Liver (tissue), 9 donors: ENCODE data around the gene SEZ6L2. TPM values are rescaled to one million over a fixed set of nuclear protein-coding genes. Genes with fewer than 3 reads are reported as not detected.

ENCODE experiments used
- DNase-seq: peaks from one replicate; pipeline ENCODE4 v3.0.0-alpha.2; 2017; ENCODE audit warnings: low spot score
- H3K27ac ChIP-seq, 2 donors: one replicate each; pipeline ENCODE4 v1.7.0; 2013; ENCODE audit warnings: inconsistent platforms in 2 of 2, low read length in 2 of 2, control low read depth in 1 of 2, low read depth in 1 of 2, mild to moderate bottlenecking in 1 of 2
- H3K27me3 ChIP-seq, 4 donors: one replicate each; pipeline versions ENCODE4 v1.6.1 to v1.7.0; 2013; ENCODE audit warnings: low read length in 3 of 4, inconsistent platforms in 1 of 4, mild to moderate bottlenecking in 1 of 4, moderate library complexity in 1 of 4; ENCODE audit not compliant: control insufficient read depth in 4 of 4, insufficient read depth in 4 of 4
- H3K36me3 ChIP-seq, 4 donors: one replicate each; pipeline versions ENCODE4 v1.6.1 to v1.7.0; 2013; ENCODE audit warnings: low read length in 3 of 4, mild to moderate bottlenecking in 3 of 4, low read depth in 1 of 4, moderate library complexity in 1 of 4; ENCODE audit not compliant: control insufficient read depth in 4 of 4, insufficient read depth in 3 of 4
- H3K4me1 ChIP-seq, 4 donors: one replicate each; pipeline versions ENCODE4 v1.6.1 to v1.7.0; 2013; ENCODE audit warnings: low read length in 3 of 4, mild to moderate bottlenecking in 3 of 4, moderate library complexity in 1 of 4; ENCODE audit not compliant: control insufficient read depth in 4 of 4, insufficient read depth in 4 of 4
- H3K4me3 ChIP-seq, 3 donors: one replicate each; pipeline versions ENCODE4 v1.6.1 to v1.7.0; 2013; ENCODE audit warnings: low read length in 3 of 3, control low read depth in 1 of 3, low read depth in 1 of 3, mild to moderate bottlenecking in 1 of 3
- H3K9ac ChIP-seq, 2 donors: one replicate each; pipeline ENCODE4 v1.7.0; 2013; ENCODE audit warnings: low read length in 2 of 2, mild to moderate bottlenecking in 2 of 2, moderate library complexity in 2 of 2, control low read depth in 1 of 2, low read depth in 1 of 2
- H3K9me3 ChIP-seq, 4 donors: one replicate each; pipeline versions ENCODE4 v1.6.1 to v1.7.0; 2013; ENCODE audit warnings: low read length in 3 of 4; ENCODE audit not compliant: control insufficient read depth in 4 of 4
- ATF3 ChIP-seq: IDR thresholded peaks from 2 replicates; pipeline ENCODE4 v1.6.1; 2016; ENCODE audit warnings: antibody characterized with exemption
- CTCF ChIP-seq: fragments of 150-350 bp; IDR thresholded peaks from 2 replicates; pipeline ENCODE4 v1.5.1; 2017; ENCODE audit warnings: improper control_type of control experiment, low read depth, low read length; ENCODE audit not compliant: missing input control
- EGR1 ChIP-seq, 2 donors: IDR thresholded peaks; 2 replicates each; pipeline ENCODE4 v1.6.1; 2016 to 2018; ENCODE audit warnings: antibody characterized with exemption in 2 of 2, low read depth in 2 of 2
- FOXA1 ChIP-seq: IDR thresholded peaks from 2 replicates; pipeline ENCODE4 v1.6.1; 2016; ENCODE audit warnings: antibody characterized with exemption
- FOXA2 ChIP-seq: IDR thresholded peaks from 2 replicates; pipeline ENCODE4 v1.6.1; 2016; ENCODE audit warnings: antibody characterized with exemption
- GABPA ChIP-seq, 2 donors: IDR thresholded peaks in 1 of 2; conservative IDR thresholded peaks in 1 of 2; 2 replicates each; pipeline ENCODE4 v1.6.1; 2016; ENCODE audit warnings: antibody characterized with exemption in 2 of 2, mild to moderate bottlenecking in 1 of 2, moderate library complexity in 1 of 2
- HNF4A ChIP-seq, 2 donors: conservative IDR thresholded peaks; 2 replicates each; pipeline ENCODE4 v1.6.1; 2016; ENCODE audit warnings: antibody characterized with exemption in 2 of 2, mild to moderate bottlenecking in 2 of 2
- HNF4G ChIP-seq: IDR thresholded peaks from 2 replicates; pipeline ENCODE4 v1.6.1; 2016; ENCODE audit warnings: antibody characterized with exemption
- JUND ChIP-seq, 2 donors: IDR thresholded peaks; 2 replicates each; pipeline ENCODE4 v1.6.1; 2016; ENCODE audit warnings: antibody characterized with exemption in 2 of 2
- MAX ChIP-seq: IDR thresholded peaks from 2 replicates; pipeline ENCODE4 v1.6.1; 2016; ENCODE audit warnings: antibody characterized with exemption
- NR2F2 ChIP-seq: IDR thresholded peaks from 2 replicates; pipeline ENCODE4 v1.6.1; 2016; ENCODE audit warnings: antibody characterized with exemption
- RAD21 ChIP-seq, 2 donors: IDR thresholded peaks; 2 replicates each; pipeline ENCODE4 v1.6.1; 2016; ENCODE audit warnings: antibody characterized with exemption in 2 of 2, mild to moderate bottlenecking in 2 of 2
- REST ChIP-seq: IDR thresholded peaks from 2 replicates; pipeline ENCODE4 v1.6.1; 2016; ENCODE audit warnings: antibody characterized with exemption, mild to moderate bottlenecking
- RXRA ChIP-seq, 2 donors: IDR thresholded peaks; 2 replicates each; pipeline ENCODE4 v1.6.1; 2017 to 2018; ENCODE audit warnings: antibody characterized with exemption in 2 of 2, mild to moderate bottlenecking in 1 of 2
- SP1 ChIP-seq: IDR thresholded peaks from 2 replicates; pipeline ENCODE4 v1.6.1; 2018; ENCODE audit warnings: antibody characterized with exemption, mild to moderate bottlenecking
- TAF1 ChIP-seq: conservative IDR thresholded peaks from 2 replicates; pipeline ENCODE4 v1.6.1; 2016; ENCODE audit warnings: antibody characterized with exemption, mild to moderate bottlenecking
- YY1 ChIP-seq: IDR thresholded peaks from 2 replicates; pipeline ENCODE4 v1.6.1; 2016; ENCODE audit warnings: antibody characterized with exemption, mild to moderate bottlenecking
- ZBTB33 ChIP-seq: IDR thresholded peaks from 2 replicates; pipeline ENCODE4 v1.6.1; 2016; ENCODE audit warnings: antibody characterized with exemption
- WGBS: extraction: QIAGEN DNeasy Blood & Tissue Kit; methylation state at CpG from one replicate; pipeline ENCODE4 v1.1.7; 2013; 5-methylcytosine and 5-hydroxymethylcytosine counted together
- polyA plus RNA-seq, 2 donors: library from polyadenylated mRNA; stranded (reverse) in 1 of 2; unstranded in 1 of 2; fragments of 200-250 nt in 1 of 2; fragments of >200 nt in 1 of 2; fragmentation: Nextera tagmentation in 1 of 2; extraction: Ambion mirVana in 1 of 2; gene quantifications; one replicate each; pipeline versions ENCODE4 v1.2.1 to v1.2.3, GENCODE V29; 2013 to 2015
- total RNA-seq, 2 donors: library from RNA; depleted of rRNA; stranded (reverse); fragments of >200 nt; gene quantifications; one replicate each; pipeline ENCODE4 v1.2.3, GENCODE V29; 2014
- donor health status: healthy.
- donor health status: healthy.
- donor health status: healthy.
- donor health status: healthy.
- donor health status: healthy.

Gene SEZ6L2
- total and polyA plus RNA-seq, 4 donors = 0.24 to 0.37 (median 0.30) TPM

- Histone ChIP-seq H3K27me3 (no peaks in the 10 kb centered on the region), H3K4me3 (no peak overlapping the region), H3K27ac (no peak overlapping the region), H3K4me1 (peaks cover 4 to 20% (median 11%) of the 10 kb centered on the region in 4 donors), H3K9ac (no peak overlapping the region), H3K9me3 (no peaks in the 10 kb centered on the region), H3K36me3 (peaks cover 8 to 26% (median 14%) of the 10 kb centered on the region in 4 donors)
- TF ChIP-seq HNF4G = no peak
- no peak for TF ChIP-seq HNF4A (conservative IDR thresholded peaks at IDR 0.05)
- no peak for TF ChIP-seq RAD21 (IDR thresholded peaks at IDR 0.05)
- no peak for TF ChIP-seq ATF3
- TF ChIP-seq MAX = no peak
- no peak for TF ChIP-seq RXRA (IDR thresholded peaks at IDR 0.05)
- no peak for TF ChIP-seq YY1
- DNase-seq = no peak
- 96% methylated on average over 11 of the region's 11 CpGs for WGBS
Observed at GRCh38 chr16:29830774-29831173, 68.6 kb downstream of the SEZ6L2 start.

GRCh38 chr16:29826342-29826695 is 73.0 kb downstream of the SEZ6L2 start:
- Histone ChIP-seq H3K27ac (no peak overlapping the region), H3K9me3 (no peaks in the 10 kb centered on the region), H3K36me3 (peaks cover 0 to 3% (median under 1%) of the 10 kb centered on the region in 4 donors), H3K4me1 (peaks cover 13 to 39% (median 24%) of the 10 kb centered on the region in 4 donors), H3K27me3 (no peaks in the 10 kb centered on the region), H3K4me3 (no peak overlapping the region), H3K9ac (no peak overlapping the region)
- TF ChIP-seq YY1 = no peak
- TF ChIP-seq HNF4A (conservative IDR thresholded peaks at IDR 0.05) = no peak
- no peak for TF ChIP-seq ATF3
- no peak for TF ChIP-seq GABPA (IDR thresholded peaks at IDR 0.05 in 1 of 2, conservative IDR thresholded peaks at IDR 0.05 in 1 of 2)
- no peak for TF ChIP-seq RAD21 (IDR thresholded peaks at IDR 0.05)
- TF ChIP-seq REST = no peak
- TF ChIP-seq EGR1 (IDR thresholded peaks at IDR 0.05; ENCODE audit: low read depth in 2 of 2) = no peak
- no peak for TF ChIP-seq RXRA (IDR thresholded peaks at IDR 0.05)
- no peak for TF ChIP-seq TAF1
- TF ChIP-seq HNF4G = no peak
- no peak for TF ChIP-seq CTCF
- TF ChIP-seq FOXA1 = no peak
- no peak for TF ChIP-seq JUND (IDR thresholded peaks at IDR 0.05)
- TF ChIP-seq FOXA2 = no peak
- TF ChIP-seq ZBTB33 = no peak
- no peak for TF ChIP-seq MAX
- no peak for TF ChIP-seq NR2F2
- TF ChIP-seq SP1 = no peak
- WGBS = 90% methylated on average over 6 of the region's 8 CpGs
- no peak for DNase-seq
